Measurements from ENCODE around the gene SUPT6H. TPM values are rescaled to one million over a fixed set of nuclear protein-coding genes. Genes with fewer than 3 reads are reported as not detected.

Gene SUPT6H
- total and polyA plus RNA-seq, 2 of the 8 experiments (the other 6 are each of a cell fraction or from before 2014, with no cell fraction given), result 32.0 to 59.9 TPM

DNA sequence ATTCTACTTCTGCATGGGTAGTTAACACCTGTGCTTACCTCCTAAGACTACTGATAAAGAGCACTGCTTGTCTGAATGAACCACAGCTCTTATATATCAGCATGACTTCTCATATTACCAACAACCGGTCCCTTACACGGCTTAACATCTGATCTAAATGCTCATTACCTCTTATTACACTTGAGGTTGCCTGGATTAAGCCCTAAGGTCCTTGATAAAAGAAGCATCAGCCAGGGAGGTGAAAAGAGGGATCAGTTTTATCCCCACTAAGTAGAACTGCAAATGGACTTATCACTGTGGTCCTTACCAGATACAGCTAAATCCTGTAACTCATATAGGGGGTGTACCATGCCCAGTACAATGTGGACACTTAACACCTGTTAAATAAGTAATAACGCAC is 39.8 kb upstream of the SUPT6H start (continued):
- no peak for TF ChIP-seq TAF7 (optimal IDR thresholded peaks at IDR 0.05; ENCODE audit: borderline replicate concordance, low read depth, low read length)
- TF ChIP-seq, protein P1, sequence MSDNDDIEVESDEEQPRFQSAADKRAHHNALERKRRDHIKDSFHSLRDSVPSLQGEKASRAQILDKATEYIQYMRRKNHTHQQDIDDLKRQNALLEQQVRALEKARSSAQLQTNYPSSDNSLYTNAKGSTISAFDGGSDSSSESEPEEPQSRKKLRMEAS (IDR thresholded peaks at IDR 0.05), result no peak
- no peak for TF ChIP-seq RAD21 (IDR thresholded peaks at IDR 0.05 in 1 of 2, conservative IDR thresholded peaks at IDR 0.05 in 1 of 2; ENCODE audit: low read depth in 2 of 2, low read length in 2 of 2)

All from H1 (cell line).